ENCODE data around the gene CASZ1. TPM values are rescaled to one million over a fixed set of nuclear protein-coding genes. Genes with fewer than 3 reads are reported as not detected.

CASZ1 gene
- total RNA-seq, 2 experiments from 2014 or later = 2.9 to 4.1 TPM

GRCh38 chr1:10802944-10803715, 6.7 kb upstream of the CASZ1 start:
- ATAC-seq = no peak
- intact Hi-C loops (cut with micrococcal nuclease) = no loop called here
- H3K4me1 Mint-ChIP-seq (ENCODE audit: low read depth) = peaks cover 15% of the 10 kb centered on the region
- H3K9me3 Mint-ChIP-seq = no peaks in the 10 kb centered on the region
- POLR2A ChIA-PET = no interaction called here
- CTCF ChIA-PET = no interaction called here
- peaks cover 40% of the 10 kb centered on the region for H3K27me3 Mint-ChIP-seq
- no peak overlapping the region for H3K27ac Mint-ChIP-seq
- no peak overlapping the region for H3K4me3 Mint-ChIP-seq
- H3K36me3 Mint-ChIP-seq (ENCODE audit: low read depth) = no peaks in the 10 kb centered on the region
- no peak for DNase-seq
- TF ChIP-seq CTCF (IDR thresholded peaks at IDR 0.05) = no peak

- Mint-ChIP-seq H3K4me3 (no peak overlapping the region), H3K4me1 (ENCODE audit: low read depth) (peaks cover 15% of the 10 kb centered on the region), H3K9me3 (no peaks in the 10 kb centered on the region), H3K27ac (no peak overlapping the region), H3K36me3 (ENCODE audit: low read depth) (no peaks in the 10 kb centered on the region), H3K27me3 (peaks cover 49% of the 10 kb centered on the region)
- DNase-seq (no peak), ATAC-seq (no peak)
- POLR2A ChIA-PET = interaction anchor here (0.7 kb wide), 1 partner anchor 453 kb away, joined by 3 read pairs; no protein-coding TSS in a partner anchor
- TF ChIP-seq CTCF (IDR thresholded peaks at IDR 0.05) = no peak
- intact Hi-C loops (cut with micrococcal nuclease) = no loop called here
- CTCF ChIA-PET = no interaction called here
These were observed 4.3 kb upstream of the CASZ1 start for GRCh38 chr1:10800778-10801177.

GRCh38 chr1:10799726-10800125, 3.3 kb upstream of the CASZ1 start:
- H3K9me3 Mint-ChIP-seq = no peaks in the 10 kb centered on the region
- ChIA-PET CTCF (interaction anchor here (1.3 kb wide), 1 partner anchor 28 kb away, joined by 3 read pairs; no protein-coding TSS in a partner anchor), POLR2A (interaction anchor here (0.6 kb wide), 1 partner anchor 263 kb away, joined by 3 read pairs; no protein-coding TSS in a partner anchor)
- no peak for DNase-seq
- no peak for ATAC-seq
- peaks cover 17% of the 10 kb centered on the region for H3K4me1 Mint-ChIP-seq (ENCODE audit: low read depth)
- TF ChIP-seq CTCF (IDR thresholded peaks at IDR 0.05) = no peak
- intact Hi-C loops (cut with micrococcal nuclease) = loop anchor here (10.0 kb wide), 1 partner anchor 105 kb away; no protein-coding TSS in a partner anchor
- H3K27ac Mint-ChIP-seq = no peak overlapping the region
- H3K4me3 Mint-ChIP-seq = no peak overlapping the region
- no peaks in the 10 kb centered on the region for H3K36me3 Mint-ChIP-seq (ENCODE audit: low read depth)
- H3K27me3 Mint-ChIP-seq = peaks cover 51% of the 10 kb centered on the region

- no peak overlapping the region for H3K27ac Mint-ChIP-seq
- intact Hi-C loops (cut with micrococcal nuclease) = loop anchor here (10.0 kb wide), 1 partner anchor 101 kb away; no protein-coding TSS in a partner anchor
- ATAC-seq (no peak), DNase-seq (no peak)
- peaks cover 60% of the 10 kb centered on the region for H3K27me3 Mint-ChIP-seq
- CTCF ChIA-PET = interaction anchor here (1.1 kb wide), 1 partner anchor 301 kb away, joined by 4 read pairs; no protein-coding TSS in a partner anchor
- H3K36me3 Mint-ChIP-seq (ENCODE audit: low read depth) = no peaks in the 10 kb centered on the region
- no peak for TF ChIP-seq CTCF (IDR thresholded peaks at IDR 0.05)
- H3K9me3 Mint-ChIP-seq = no peaks in the 10 kb centered on the region
- peak overlapping the region; percentile 41 for H3K4me3 Mint-ChIP-seq
- H3K4me1 Mint-ChIP-seq (ENCODE audit: low read depth) = peaks cover 12% of the 10 kb centered on the region
- POLR2A ChIA-PET = no interaction called here
These were observed 997 bp downstream of the CASZ1 start for GRCh38 chr1:10795276-10796021.
